Left lung (tissue), 14 donors: ENCODE data around the gene OR6C1. TPM values are rescaled to one million over a fixed set of nuclear protein-coding genes. Genes with fewer than 3 reads are reported as not detected.
"Not testable (repeated sequence)": the region's sequence is repeated elsewhere in the genome, so short reads cannot be mapped to it uniquely, and the experiment has no call there.

Experiments used
- ATAC-seq: fragments of 200-7000 bp; cut with Tn5 transposase; one replicate; pipeline ENCODE4 v1.9.1; 2020; ENCODE audit warnings: moderate library complexity
- DNase-seq, 4 donors: peaks; one replicate each; pipeline ENCODE4 v3.0.0-alpha.2; 2013 to 2020
- H3K27ac ChIP-seq, 2 donors: fragments of 200-600 bp; sonication (generic) in 1 of 2; one replicate each; pipeline versions ENCODE4 v1.5.0 to v1.8.0; 2020 to 2021
- H3K27me3 ChIP-seq, 2 donors: fragments of 200-600 bp; sonication (generic) in 1 of 2; one replicate each; pipeline versions ENCODE4 v1.5.0 to v1.8.0; 2020 to 2021
- H3K36me3 ChIP-seq, 2 donors: fragments of 200-600 bp; sonication (generic) in 1 of 2; one replicate each; pipeline versions ENCODE4 v1.5.0 to v1.8.0; 2020 to 2021
- H3K4me1 ChIP-seq, 2 donors: fragments of 200-600 bp; one replicate each; pipeline ENCODE4 v1.8.0; 2021
- H3K4me3 ChIP-seq, 2 donors: fragments of 200-600 bp; sonication (generic) in 1 of 2; one replicate each; pipeline versions ENCODE4 v1.5.0 to v1.8.0; 2020 to 2021; ENCODE audit warnings: mild to moderate bottlenecking in 1 of 2
- H3K9me3 ChIP-seq, 2 donors: fragments of 200-600 bp; sonication (generic) in 1 of 2; one replicate each; pipeline versions ENCODE4 v1.5.0 to v1.8.0; 2020 to 2021
- CTCF ChIP-seq, 2 donors: fragments of 200-600 bp; sonication (generic) in 1 of 2; IDR thresholded peaks; one replicate each; pipeline versions ENCODE4 v1.5.0 to v1.8.0; 2021; ENCODE audit warnings: antibody characterized with exemption in 2 of 2
- intact Hi-C, 2 donors: fragments of 100-400 bp; cut with DNase I; formaldehyde crosslinking; loops; one replicate each; pipeline versions ENCODE4 v1.11.2 to v1.14.2; 2022
- long read RNA-seq, 12 donors: library from polyadenylated mRNA in 2 of 12; unstranded in 2 of 12; transcript quantifications; one replicate each; pipeline ENCODE4 v2.0.0 and lab custom pipeline, GENCODE V29; 2019 to 2026
- polyA plus RNA-seq, 6 donors: library from polyadenylated mRNA; unstranded; fragments of 120-200 nt; gene quantifications; one replicate each; pipeline ENCODE4 v1.2.1, GENCODE V29; 2013; ENCODE audit not compliant: insufficient read length in 6 of 6
- total RNA-seq, 2 donors: library from RNA; stranded (reverse); fragmentation: NEBNext Ultra II Directional; extraction: Animal tissue kit (Norgen Biotek cat#: 25700); gene quantifications; one replicate each; pipeline ENCODE4 v1.2.1, GENCODE V29; 2021
- donor health status: DM: no; HTN: yes; CAD: no.
- donor health status: DM: no; HTN: no; CAD: no.

OR6C1 gene
- total RNA-seq (not detected), polyA plus RNA-seq (not detected)
- long read RNA-seq, donor 1: 0 reads
- long read RNA-seq, donor 2: 0 reads
- long read RNA-seq, donor 3: 0 reads
- long read RNA-seq, donor 4: 0 reads
- long read RNA-seq, donor 5: 0 reads
- long read RNA-seq, donor 6: 0 reads
- long read RNA-seq, donor 7: 0 reads
- long read RNA-seq, donor 8: 0 reads
- long read RNA-seq, donor 9: 0 reads
- long read RNA-seq, donor 10: 0 reads
- long read RNA-seq, donor 11: 0 reads
- long read RNA-seq, donor 12: 0 reads

DNA sequence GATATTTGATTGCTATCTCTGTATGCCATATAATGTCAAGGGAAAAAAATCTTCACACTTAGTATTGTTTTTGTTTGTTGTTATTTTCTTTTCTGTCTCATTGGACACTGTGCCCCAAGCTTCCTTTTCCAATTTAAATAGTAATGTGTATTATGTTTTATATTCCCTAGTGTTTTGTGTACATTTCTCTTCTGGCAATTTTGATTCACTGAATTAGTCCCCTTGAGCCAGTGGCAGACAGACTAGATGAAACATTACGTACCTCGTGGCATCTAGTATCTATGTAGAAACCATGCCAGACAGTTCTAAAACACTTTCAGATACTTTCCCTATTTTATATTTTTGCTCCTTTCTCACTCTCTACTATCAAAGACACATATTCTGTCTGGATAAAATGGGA is at the start of gene OR6C1:
Gene OR6C1, plus strand, starts transcription at position 301 of the 400 bp plus-strand sequence. CDS start 6,257 bp downstream, outside the sequence.
- ATAC-seq (no peak), DNase-seq (no peak)
- Histone ChIP-seq H3K27ac (no peak within 1 kb of the TSS), H3K9me3 (no peaks in the 10 kb centered on the region), H3K4me1 (no peaks in the 10 kb centered on the region), H3K36me3 (no peaks in the 10 kb centered on the region), H3K27me3 (no peaks in the 10 kb centered on the region), H3K4me3 (no peak within 1 kb of the TSS)
- intact Hi-C loops: no loop called here
- TF ChIP-seq CTCF (IDR thresholded peaks at IDR 0.05): no peak

DNA sequence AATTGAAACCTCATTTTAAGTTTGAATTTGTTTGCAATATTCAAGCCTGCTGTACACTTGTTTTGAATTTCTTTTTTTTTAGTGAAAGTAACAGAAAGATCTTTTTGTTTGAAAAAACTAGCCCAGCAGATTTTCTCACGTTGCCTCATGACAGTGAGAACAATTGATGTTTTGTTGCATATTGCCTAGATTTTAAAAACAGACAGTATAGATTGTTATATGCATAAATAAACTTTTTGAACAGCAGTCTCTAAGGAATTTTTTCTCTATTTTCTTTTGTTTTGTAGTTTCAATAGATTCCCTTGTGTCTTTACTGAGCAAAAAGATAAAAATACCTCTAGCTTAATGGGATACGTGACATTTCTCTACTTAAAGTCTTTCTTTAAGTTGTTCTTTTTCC is 33.2 kb upstream of the OR6C1 start:
- no peaks in the 10 kb centered on the region for H3K4me1 ChIP-seq
- no peak overlapping the region for H3K27ac ChIP-seq
- TF ChIP-seq CTCF (IDR thresholded peaks at IDR 0.05): no peak
- no peaks in the 10 kb centered on the region for H3K36me3 ChIP-seq
- no peaks in the 10 kb centered on the region for H3K9me3 ChIP-seq
- H3K4me3 ChIP-seq: no peak overlapping the region
- ATAC-seq (no peak), DNase-seq (no peak)
- intact Hi-C loops: no loop called here
- H3K27me3 ChIP-seq: no peaks in the 10 kb centered on the region

GRCh38 chr12:55289999-55290398 is 24.1 kb upstream of the OR6C1 start:
- no peak for ATAC-seq
- Histone ChIP-seq H3K4me1 (no peaks in the 10 kb centered on the region), H3K27ac (no peak overlapping the region), H3K27me3 (no peaks in the 10 kb centered on the region), H3K36me3 (no peaks in the 10 kb centered on the region), H3K4me3 (no peak overlapping the region), H3K9me3 (no peaks in the 10 kb centered on the region)
- intact Hi-C loops: no loop called here
- no peak for DNase-seq
- TF ChIP-seq CTCF (IDR thresholded peaks at IDR 0.05): no peak

DNA sequence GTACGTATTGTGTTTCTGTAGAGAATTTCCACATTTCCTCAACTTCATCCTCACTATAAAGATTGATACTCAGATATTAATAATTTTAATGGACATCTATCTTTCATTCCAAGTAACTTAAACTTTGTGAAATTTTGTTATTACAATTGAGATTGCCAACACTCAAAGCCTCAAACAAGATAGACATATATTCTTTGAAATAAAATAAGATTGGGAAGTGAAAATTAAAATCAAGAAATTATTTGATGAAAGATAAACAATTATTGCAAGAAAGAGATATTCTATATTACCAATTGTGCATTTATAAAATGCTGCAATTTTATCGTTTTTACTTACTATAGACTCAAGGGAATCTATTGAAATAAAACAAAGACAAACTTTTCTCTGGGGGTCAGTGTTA is 17.7 kb upstream of the OR6C1 start, which contains the start of gene OR6C6:
Gene OR6C6, minus strand, starts transcription at position 101 of the 400 bp plus-strand sequence. CDS start 1,337 bp downstream, outside the sequence.
- TF ChIP-seq CTCF (IDR thresholded peaks at IDR 0.05): no peak
- no peak for ATAC-seq

GRCh38 chr12:55320201-55320600 is 6.1 kb downstream of the OR6C1 start:
- DNase-seq: peak in 1 of 4 donors; percentile 18
- ATAC-seq: no peak
- no peaks in the 10 kb centered on the region for H3K36me3 ChIP-seq
- TF ChIP-seq CTCF (IDR thresholded peaks at IDR 0.05): no peak
- H3K9me3 ChIP-seq: no peaks in the 10 kb centered on the region
- no peaks in the 10 kb centered on the region for H3K27me3 ChIP-seq
- no peaks in the 10 kb centered on the region for H3K4me1 ChIP-seq
- H3K4me3 ChIP-seq: no peak overlapping the region
- H3K27ac ChIP-seq: no peak overlapping the region
- intact Hi-C loops: no loop called here

More for the DNA sequence above, 17.7 kb upstream of the OR6C1 start, which contains the start of gene OR6C6:
- no peaks in the 10 kb centered on the region for H3K4me1 ChIP-seq
- intact Hi-C loops: no loop called here
- H3K36me3 ChIP-seq: no peaks in the 10 kb centered on the region
- H3K4me3 ChIP-seq: no peak within 1 kb of the TSS
- H3K9me3 ChIP-seq: no peaks in the 10 kb centered on the region
- H3K27ac ChIP-seq: no peak within 1 kb of the TSS
- no peaks in the 10 kb centered on the region for H3K27me3 ChIP-seq
- DNase-seq: no peak

DNA sequence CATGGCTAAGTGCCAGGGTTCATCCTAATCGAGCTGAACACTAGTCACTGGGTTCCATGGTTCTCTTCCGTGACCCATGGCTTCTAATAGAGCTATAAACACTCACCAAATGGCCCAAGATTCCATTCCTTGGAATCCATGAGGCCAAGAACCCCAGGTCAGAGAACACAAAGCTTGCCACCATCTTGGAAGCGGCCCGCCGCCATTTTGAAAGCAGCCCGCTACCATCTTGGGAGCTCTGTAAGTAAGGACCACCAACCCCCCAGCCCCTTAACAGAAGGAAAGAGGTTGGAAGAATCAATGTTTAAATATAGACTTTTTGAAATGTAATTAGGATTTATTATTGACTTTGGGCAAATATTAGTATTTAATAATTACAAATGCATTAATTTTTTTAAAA is 11.7 kb downstream of the OR6C1 start:
- H3K36me3 ChIP-seq, H3K27ac ChIP-seq, H3K27me3 ChIP-seq, H3K9me3 ChIP-seq, intact Hi-C loops, H3K4me3 ChIP-seq, H3K4me1 ChIP-seq, ATAC-seq: not testable (repeated sequence)
- DNase-seq: peak in 1 of 4 donors; percentile 14
